Measurements from ENCODE around the gene CD101. TPM values are rescaled to one million over a fixed set of nuclear protein-coding genes. Genes with fewer than 3 reads are reported as not detected.

Gene CD101
- total RNA-seq, 1 experiment from 2014 or later, result 1.2 TPM

- H3K36me3 ChIP-seq (ENCODE audit: control insufficient read depth in 1 of 2, insufficient read depth in 2 of 2, low read length in 2 of 2), result no peaks in the 10 kb centered on the region
- no peaks in the 10 kb centered on the region for H4K20me1 ChIP-seq (ENCODE audit: insufficient read depth)
- TF ChIP-seq ZFX (IDR thresholded peaks at IDR 0.05) (no peak), ATF3 (IDR thresholded peaks at IDR 0.05) (no peak), ZNF274 (IDR thresholded peaks at IDR 0.05; ENCODE audit: low read depth, low read length) (no peak), ZBTB33 (IDR thresholded peaks at IDR 0.05; ENCODE audit: extremely low read depth, insufficient replicate concordance, low read length) (no peak), SIN3A (IDR thresholded peaks at IDR 0.05; ENCODE audit: low read depth) (no peak), SRF (IDR thresholded peaks at IDR 0.05; ENCODE audit: low read depth) (no peak), EZH2phosphoT487 (IDR thresholded peaks at IDR 0.05; ENCODE audit: borderline replicate concordance) (no peak), CEBPB (IDR thresholded peaks at IDR 0.05; ENCODE audit: low read depth) (no peak), TCF7L2 (IDR thresholded peaks at IDR 0.05; ENCODE audit: borderline replicate concordance, extremely low read depth, insufficient read depth, insufficient read length) (no peak), YY1 (IDR thresholded peaks at IDR 0.05; ENCODE audit: extremely low read depth, insufficient replicate concordance, low read depth, low read length) (no peak), EZH2 (IDR thresholded peaks at IDR 0.05) (no peak), EGR1 (IDR thresholded peaks at IDR 0.05; ENCODE audit: low read depth) (no peak), CTCF (IDR thresholded peaks at IDR 0.05 in 2 of 3, conservative IDR thresholded peaks at IDR 0.05 in 1 of 3; ENCODE audit: borderline replicate concordance in 1 of 3, insufficient read depth in 1 of 3, low read depth in 2 of 3, low read length in 2 of 3) (no peak), POLR2AphosphoS5 (IDR thresholded peaks at IDR 0.05; ENCODE audit: low read depth, low read length) (no peak)
- ATAC-seq (no peak), DNase-seq (ENCODE audit: low read depth, low spot score) (no peak)
- CTCF ChIA-PET, result no interaction called here
- no TSS peak for BruUV-seq (replicated peaks)
- H3K27me3 ChIP-seq (ENCODE audit: insufficient read depth, low read length), result no peaks in the 10 kb centered on the region
- no peak overlapping the region for H3K9ac ChIP-seq (ENCODE audit: low read length)
- H3K4me1 ChIP-seq (ENCODE audit: control insufficient read depth in 1 of 2, insufficient read depth in 2 of 2, low read length in 2 of 2), result no peaks in the 10 kb centered on the region
- POLR2A ChIA-PET, result no interaction called here
- H2AFZ ChIP-seq (ENCODE audit: low read depth, low read length, poor library complexity, severe bottlenecking), result no peak overlapping the region
- no peak overlapping the region for H3K4me3 ChIP-seq (replicated peaks in 1 of 2; ENCODE audit: low read depth in 1 of 2, low read length in 2 of 2)
- H3K4me2 ChIP-seq (ENCODE audit: low read length), result no peak overlapping the region
- H3K9me3 ChIP-seq (ENCODE audit: control insufficient read depth in 1 of 2, insufficient read depth in 1 of 2, low read depth in 1 of 2, low read length in 2 of 2), result no peaks in the 10 kb centered on the region
- H3K27ac ChIP-seq (ENCODE audit: low read depth, low read length), result no peak overlapping the region
- RAD21 ChIA-PET (ENCODE audit: low non-redundant PET in 1 of 2, low total read pairs in 2 of 2, uncharacterized antibody in 2 of 2, unreplicated experiment in 2 of 2), result no interaction called here
- intact Hi-C loops (cut with micrococcal nuclease), result no loop called here
- no peaks in the 10 kb centered on the region for H3K79me2 ChIP-seq (ENCODE audit: insufficient read depth, low read length)
- H3K9me2 ChIP-seq (ENCODE audit: insufficient read depth), result no peaks in the 10 kb centered on the region
Observed at GRCh38 chr1:117025568-117025967, 24.0 kb downstream of the CD101 start.
